GM04504 (cell line): Measurements from ENCODE around the gene ANKRD37.

Experiments used
- DNase-seq: peaks from one replicate; pipeline ENCODE4 v3.0.0-alpha.2; 2012; ENCODE audit warnings: low read depth

Gene ANKRD37

DNA sequence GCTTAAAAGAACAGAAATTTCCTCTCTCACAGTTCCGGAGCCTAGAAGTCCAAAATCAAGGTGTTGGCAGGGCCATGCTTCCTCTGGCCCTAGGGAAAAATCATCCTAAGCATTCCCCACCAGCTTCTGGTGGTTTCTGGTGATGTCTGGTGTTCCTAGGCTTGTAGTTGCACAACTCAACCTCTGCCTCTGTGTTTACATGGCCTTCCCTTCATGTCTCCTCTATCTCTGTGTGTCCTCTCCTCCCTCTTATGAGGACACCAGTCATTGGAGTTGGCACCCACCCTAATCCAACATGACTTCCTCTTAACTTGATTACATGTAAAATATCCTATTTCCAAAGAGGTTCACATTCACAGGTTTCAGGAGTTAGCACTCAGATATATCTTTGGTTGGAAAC is 16.3 kb upstream of the ANKRD37 start:
- no peak for DNase-seq

DNA sequence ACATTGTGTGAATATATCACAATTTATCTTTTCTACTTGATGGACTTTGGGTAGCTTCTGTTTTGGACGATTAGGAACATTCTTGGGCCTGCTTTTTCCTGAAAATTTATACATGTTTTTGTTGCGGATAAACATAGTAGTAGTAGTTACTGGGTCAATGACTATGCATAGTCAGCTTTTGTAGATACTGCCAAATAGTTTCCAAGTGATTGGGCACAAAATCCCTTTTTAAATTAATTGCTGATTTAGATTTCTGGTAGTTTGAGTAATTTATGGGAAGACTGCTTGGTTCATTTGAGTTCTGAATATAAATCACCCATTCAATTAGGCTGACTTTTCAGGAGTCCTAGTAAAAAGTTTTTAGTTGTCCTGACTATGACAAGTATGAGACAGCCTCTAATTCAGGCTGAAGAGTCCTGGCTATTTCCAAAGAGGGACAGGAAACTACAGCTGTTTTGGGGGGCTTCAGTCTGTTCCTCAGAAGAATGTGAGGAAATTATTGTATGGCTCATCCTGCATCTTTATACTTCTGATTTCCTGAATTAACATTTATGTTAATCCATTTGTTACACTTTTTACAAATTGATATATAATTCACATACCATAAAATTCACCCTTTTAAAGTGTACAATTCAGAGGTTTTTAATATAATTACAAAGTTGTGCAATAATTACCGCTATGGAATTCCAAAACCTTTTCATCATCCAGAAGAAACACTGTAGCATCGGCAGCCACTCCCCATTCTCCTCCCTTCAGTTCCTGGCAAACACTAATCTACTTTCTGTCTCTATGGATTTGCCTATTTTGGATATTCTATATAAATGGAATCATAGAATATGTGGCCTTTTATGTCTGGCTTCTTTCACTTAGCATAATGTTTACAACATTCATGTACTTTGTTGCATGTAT is 15.1 kb upstream of the ANKRD37 start:
- DNase-seq = no peak

DNA sequence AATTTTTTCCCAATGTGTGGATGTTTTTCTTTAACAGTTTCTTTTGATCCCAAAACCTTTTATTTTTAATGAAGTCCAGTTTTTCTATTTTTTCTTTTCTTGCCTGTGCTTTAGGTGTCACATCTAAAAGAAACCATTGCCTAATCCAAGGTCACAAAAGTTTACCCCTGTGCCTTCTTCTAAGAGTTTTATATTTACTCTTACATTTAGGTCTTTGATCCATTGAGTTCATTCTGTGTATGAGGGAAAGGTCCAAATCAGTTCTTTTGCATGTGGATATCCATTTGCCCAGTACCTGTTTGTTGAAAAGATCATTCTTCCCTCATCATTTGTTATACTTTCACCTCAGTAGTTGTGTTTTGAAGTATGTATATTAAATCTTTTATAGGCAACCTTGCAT is 13.9 kb upstream of the ANKRD37 start:
- DNase-seq = no peak

DNA sequence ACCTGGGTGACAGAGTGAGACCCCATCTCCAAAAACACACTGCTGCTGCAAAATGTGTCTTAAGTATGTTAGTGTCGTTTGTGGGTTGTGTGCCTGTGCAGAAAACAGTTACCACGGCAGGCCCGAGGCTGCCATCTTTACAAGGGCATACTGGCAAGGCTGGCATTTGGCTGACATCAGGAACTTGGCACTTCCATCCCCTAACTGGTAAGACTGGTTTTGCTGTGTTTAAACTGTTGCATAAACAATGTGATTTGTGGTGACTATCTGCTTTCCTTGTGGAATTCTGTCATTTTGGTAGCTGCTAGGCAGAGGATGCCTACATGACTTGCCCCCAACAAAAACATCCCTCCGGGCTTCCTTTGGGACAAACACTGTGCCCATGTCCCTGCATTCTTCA is 13.2 kb upstream of the ANKRD37 start:
- DNase-seq = no peak

DNA sequence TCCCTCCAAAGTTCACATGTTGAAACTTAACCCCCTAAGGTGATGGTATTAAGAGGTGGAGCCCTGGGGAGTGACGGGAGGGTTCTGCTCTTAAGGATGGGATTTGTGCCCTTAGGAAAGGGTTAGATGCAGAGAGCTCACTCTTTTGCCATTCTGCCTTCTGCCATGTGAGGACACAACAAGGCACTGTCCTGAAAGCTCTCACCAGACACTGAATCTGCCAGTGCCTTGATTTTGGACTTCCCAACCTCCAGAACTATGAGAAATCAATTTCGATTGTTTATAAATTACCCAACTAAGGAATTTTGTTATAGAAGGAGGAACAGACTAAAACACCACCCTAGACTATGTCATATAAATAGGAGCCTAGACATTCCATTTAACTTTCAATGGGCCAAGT is 12.6 kb upstream of the ANKRD37 start:
- DNase-seq = no peak

DNA sequence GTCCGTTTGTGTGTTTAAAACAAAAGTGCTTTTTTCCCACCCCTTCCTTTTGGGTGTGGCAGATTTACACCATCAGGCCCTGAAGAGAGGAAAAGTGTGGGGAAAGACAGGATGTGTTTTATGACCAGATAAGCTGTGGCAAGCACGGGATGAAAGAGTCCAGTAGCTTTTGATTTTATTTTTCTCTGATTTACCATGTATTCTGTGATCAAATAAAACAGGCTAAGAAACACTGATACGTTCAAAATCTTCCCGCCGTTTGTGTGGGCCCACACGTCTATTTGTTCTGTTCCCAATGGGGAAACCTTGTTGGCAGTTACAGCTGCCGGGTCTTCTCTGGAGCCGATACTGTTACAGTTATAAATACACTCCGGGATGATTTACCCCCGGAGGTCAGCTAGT is 11.7 kb upstream of the ANKRD37 start:
- DNase-seq = peak; percentile 18

DNA sequence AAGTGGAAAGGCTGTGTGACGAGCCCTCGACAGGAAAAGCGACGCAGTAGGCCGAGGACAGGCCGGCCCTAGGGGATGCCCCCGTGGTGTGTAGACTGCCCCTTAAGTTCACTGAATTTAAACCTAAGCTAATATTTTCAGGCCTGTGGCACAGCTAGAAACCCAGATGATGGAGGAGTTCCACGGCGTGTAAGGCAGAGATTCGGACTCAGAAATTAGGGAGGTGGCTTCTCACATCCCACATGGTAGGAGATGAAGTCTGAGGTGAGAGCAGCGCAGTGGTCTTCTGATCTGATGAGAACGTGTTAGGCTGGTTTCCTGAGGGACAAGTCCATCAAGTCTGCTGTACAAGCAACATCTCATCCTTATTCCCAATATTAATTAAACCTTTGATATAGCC is 8.7 kb upstream of the ANKRD37 start:
- no peak for DNase-seq

DNA sequence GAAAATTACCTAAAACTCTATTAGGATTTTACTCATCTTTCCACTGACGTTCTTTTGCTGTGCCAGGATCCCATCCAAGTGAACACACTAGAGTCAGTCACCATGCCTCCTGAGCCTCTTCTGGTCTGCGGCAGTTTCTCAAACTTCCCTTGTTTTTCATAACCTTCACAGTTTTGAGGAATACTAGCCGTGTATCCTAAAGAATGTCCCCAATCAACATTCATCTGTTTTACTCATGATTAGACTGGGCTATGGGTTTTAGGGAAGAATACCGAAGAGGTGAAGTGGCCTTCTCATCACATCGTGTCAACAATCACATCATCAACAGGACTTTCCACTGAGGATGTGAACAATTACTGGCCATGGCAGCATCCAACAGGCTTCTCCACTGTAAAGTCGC is 5.7 kb upstream of the ANKRD37 start:
- no peak for DNase-seq

DNA sequence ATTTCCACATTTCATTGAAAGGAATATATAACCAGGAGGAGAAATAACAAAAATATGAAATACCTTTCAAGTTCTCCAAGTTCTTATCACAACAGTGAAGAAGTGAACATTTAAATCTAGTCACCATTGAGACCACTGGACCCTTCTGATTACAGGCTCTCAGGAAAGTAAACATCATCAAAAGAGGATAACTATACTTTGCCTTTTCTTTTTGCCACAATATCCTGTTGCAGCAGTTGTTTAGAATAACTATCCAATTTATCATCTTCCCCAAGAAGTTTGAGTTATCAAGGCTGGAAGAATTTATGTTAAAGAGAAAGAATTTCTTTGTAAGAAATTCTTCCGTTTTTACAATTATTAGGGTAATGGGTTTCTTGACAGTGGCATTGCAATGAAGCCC is 4.5 kb upstream of the ANKRD37 start:
- DNase-seq = no peak

DNA sequence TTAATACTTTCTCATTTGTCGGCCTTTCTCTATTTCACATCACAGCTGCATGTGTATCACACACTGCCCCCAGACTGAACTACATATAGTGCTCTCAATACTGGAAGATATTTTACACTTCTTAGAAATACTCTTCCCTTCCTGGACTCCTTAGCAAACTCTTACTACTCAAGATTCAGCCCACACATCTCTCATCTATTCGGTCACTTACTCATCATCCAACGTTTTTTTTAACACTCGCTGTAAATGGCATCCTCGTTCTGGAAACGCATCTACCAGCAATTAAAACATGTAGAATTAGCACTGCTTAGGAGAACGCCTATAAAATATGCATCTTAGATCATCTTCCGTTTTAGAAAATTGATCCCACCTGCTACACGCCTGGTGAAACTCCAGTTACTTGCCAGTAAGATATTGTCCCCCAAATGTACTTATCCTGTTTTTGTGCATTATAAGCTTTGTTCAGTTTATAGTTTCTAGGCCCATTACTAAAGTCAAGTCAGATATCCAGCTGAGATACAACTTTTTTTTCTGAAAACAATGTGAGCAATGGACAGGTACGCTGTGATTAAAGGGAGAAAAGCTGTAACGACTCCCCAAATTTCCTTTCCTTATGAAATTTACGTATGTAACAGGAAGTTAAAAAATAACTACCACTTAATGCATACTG is 1.9 kb upstream of the ANKRD37 start:
- DNase-seq = no peak

DNA sequence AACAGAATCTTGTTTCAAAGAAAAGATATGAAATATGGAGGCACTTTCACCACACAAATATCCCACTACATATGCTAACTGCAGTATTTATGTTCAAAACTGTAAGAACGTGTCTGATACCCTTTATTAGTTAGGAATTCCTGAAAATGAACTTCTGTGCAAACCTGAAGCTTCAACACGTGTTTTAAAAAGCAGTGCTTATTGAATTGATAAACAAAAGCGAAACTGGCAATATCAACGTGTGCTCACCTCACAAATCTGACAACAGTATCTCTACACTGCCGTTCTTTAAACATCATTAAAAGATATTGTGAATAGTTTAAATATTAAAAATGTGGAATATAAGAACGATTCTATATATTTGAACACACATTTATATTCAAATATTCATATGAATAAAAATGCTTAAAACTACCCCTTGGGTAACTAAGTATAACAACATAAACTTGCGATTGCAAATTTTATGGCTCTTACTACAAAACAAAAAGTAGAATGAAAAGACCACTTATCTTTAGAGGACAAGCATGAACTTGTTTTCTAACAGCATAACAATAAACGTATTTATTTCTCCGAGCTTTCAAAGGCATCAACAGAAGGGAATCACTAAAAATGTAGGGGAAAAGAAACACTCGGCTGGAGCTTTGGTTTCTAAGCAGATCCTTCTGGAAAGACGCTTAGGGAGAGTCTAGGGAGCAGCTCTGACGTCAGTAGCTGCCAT is 1.2 kb upstream of the ANKRD37 start, which contains the start of gene LRP2BP:
LRP2BP (minus strand) TSS at position 687 of the 718 bp plus-strand sequence. CDS start 17,738 bp downstream, outside the sequence.
- DNase-seq = no peak

DNA sequence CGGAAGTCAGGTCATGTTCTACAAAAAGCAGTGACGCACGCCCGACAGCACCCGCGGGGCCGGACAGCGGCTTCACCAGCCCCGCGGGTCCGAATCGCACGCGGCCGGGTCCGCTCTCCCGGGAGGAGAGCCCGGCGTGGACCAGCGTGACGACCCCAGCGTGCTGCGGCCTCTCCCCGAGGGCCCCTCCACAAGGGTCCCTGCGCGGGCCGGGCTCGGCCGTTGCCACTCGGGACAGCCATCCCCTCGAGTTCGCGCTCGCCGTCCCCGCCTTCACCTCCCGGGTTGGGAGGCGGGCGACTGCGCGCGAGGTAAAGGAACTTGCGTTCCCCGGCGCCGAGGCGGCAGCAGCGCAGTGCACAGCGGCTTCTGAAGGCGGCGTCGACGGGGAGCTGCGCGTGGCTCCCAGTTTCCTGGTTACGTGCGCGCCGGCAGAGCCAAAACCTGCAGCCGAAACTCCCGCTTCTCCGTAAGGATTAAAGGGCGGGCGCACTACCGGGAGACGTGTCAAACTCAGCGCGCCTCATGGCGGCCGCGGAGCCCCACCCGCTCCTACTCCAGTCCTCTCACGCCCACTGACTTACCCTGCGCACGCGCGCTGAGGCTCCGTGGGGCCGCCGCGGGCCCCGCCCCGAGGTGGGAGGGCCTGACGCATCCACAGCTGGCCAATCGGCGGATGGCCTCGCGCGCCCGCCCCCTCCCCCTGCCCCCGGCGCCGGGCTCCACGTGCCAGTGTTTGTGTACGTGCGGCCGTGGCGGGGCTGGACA is 501 bp upstream of the ANKRD37 start:
- peak; percentile 94 for DNase-seq

DNA sequence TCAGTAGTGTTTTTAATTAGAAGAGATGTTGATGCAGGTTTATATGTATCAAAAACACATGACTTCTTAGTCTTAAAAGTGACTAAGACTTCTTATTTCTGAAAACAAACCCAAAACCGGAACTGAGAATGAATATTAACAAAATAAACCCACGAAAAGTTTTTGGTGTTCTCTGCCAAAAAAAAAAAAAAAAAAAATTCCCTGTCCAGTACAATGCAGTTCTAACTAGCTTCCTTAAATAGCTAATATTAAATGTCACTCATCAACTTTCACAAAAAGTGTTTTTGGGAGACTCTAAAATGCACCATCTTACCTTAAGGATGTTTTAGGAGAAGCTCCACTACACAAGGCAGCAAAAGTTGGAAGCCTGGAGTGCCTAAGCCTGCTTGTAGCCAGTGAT is 2.0 kb downstream of the ANKRD37 start:
- DNase-seq = no peak

DNA sequence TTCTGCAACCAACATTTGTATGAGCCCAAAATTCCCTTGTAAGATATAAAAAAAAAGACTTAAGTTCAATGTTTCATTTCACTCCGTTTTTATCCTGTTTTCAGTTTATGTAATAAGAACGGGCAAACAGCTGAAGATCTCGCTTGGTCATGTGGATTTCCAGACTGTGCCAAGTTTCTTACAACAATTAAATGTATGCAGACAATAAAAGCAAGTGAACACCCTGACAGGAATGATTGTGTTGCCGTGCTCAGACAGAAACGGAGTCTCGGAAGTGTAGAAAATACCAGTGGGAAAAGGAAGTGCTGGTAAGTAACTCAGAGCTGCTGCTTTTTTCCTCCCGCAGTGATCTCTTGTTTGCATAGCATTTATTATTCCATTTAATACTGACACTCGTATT is 2.8 kb downstream of the ANKRD37 start:
- no peak for DNase-seq

DNA sequence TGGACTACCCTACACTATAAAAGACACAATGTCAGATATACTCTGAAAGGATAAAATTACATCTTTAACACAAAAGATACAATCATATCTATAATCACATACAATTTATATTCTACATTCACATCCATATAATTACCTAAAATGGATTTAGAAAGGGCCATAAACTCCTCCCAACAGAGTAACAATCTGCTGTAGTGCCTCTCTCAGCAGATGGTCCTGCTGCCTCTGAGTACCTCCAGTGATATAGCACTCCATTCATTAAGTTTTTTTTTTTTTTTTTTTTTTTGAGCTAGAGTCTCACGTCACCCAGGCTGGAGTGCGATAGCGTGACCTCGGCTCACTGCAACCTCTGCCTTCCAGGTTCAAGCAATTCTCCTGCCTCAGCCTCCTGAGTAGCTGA is 7.4 kb downstream of the ANKRD37 start:
- no peak for DNase-seq

DNA sequence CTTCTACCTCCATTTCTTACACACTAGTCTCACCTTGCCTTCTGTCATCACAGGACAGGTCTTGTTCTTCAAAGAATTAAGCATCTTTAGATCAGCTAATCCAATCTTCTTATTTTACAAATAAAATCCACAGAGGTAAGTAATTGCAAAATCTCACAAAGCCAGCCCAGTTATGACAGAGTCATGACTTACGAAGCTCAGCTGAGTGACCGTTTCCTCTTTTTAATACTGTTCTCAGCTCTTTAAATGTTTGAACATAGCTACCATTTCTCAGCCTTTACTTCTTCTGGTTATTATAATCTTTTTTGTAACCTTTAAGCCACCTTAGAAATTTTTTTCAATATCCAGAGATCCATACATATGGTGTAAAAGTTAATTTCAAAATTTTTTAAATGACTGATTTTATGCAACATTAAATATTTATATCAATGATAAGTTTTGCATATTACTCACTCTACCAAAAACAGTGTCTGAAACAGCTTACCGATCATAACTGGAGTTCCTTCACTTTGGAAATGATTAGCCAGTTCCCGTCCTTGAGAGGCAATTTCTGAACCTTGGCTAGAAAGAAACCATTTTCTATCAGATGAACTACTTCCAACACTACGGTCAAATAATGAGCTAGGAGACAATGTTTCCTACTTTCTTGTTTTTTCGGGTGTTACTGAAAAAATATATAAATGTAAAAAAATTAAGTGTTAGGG is 8.8 kb downstream of the ANKRD37 start:
- DNase-seq = no peak

DNA sequence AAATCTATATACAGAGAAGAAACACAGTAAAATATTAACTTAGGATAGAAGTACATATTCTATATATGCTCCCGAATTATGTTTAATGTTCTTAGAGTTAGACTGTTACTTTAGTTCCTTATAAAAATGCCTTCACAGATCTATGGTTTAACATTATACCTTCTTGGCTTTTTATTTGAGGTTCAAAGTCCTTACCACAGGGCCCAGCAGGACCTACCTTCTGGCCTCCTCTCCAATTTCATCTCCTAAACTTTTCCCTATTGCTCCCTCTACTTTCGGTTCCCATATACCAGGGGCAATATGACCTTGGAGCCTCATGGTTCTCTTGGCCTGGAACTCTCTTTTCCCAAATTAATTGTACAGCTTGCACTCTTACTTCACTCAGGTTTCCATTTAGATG is 11.8 kb downstream of the ANKRD37 start:
- DNase-seq = no peak

DNA sequence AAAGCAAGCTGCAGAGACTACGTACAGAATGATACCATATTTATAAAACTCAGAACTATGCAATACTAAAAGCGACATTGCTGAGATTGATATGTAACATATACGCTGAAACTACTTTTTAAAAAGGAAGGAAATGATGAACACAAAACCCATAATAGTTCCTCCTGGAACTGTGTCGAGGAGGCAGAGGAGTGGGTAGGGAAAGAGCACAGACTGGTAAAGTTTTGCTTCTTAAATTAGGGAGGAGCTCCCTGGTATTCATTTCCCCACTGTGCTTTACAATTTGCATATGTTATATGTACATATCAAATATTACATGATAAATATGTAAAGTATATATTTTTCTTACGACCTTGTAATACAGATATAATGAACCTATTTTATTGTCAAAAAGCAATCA is 15.2 kb downstream of the ANKRD37 start:
- no peak for DNase-seq

DNA sequence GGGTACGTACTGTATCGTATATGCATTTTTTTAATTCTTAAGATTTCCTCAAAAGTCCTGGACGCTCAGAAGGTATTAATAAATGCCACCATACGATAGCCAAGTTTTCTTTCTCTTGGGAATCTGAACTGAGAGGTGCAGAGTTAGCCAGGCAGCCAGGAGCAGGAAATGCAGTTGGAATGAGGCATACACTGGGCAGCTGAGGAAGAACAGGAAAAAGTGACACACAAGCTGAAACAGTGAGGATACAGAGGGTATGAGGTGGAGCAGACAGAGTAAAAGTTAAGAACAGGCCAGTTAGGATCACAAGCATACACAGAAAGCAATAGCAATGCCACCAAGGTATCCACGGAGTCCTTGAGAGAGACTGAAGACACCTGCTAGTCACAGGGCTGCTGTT is 15.8 kb downstream of the ANKRD37 start:
- no peak for DNase-seq

DNA sequence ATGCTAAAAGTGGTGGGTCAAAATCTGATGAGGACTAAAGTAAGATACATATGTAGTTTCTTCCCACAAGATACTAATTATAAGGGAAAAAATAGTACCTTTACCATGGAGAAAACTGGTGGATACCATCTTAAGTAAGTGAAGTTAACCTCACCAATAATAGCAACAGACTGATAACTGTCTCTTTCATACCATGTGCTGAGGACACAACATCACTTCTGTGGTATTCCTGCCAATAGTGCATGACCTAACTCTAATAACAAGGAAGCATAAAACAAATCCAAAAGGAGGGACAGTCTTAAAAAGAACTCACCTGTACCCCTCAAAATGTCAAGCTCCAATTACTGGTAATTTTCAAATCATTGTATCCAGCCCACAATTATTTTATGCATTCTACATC is 20.3 kb downstream of the ANKRD37 start:
- DNase-seq = no peak

DNA sequence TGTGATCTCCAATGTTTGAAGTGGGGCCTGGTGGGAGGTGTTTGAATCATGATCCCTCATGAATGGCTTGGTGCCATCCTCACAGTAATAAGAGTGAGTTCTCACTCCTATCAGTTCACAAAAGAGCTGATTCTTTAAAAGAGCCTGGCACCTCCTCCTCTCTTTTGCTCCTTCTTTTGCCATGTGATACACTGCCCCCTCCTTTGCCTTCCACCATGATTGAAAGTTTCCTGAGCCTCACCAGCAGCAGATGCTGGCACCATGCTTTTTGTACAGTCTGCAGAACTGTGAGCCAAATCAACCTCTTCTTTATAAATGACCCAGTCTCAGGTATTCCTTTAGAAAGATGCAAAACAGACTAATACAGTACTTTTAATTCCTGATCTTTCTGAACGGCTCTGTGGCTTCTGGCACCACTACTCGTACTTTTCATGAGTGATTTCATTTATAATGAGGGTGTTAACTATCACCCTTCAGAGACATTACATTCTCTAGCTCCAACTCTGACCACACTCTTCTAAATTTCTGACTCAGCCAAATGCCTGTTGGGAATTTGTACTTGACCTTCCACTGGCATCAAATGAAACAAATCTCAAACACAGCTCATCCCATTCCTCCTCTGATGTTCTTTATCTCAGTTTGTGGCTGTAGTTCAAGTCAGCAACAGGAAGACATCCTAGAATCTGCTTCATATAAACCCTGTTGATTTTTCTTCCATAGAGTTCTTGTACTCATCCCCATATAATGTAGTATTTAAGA is 24.9 kb downstream of the ANKRD37 start:
- DNase-seq = peak; percentile 32
